VCaP (cell line): Measurements from ENCODE around the gene COL20A1.

Experiments used
- H3K27ac ChIP-seq: fragments of 450-650 bp; 2 replicates; pipeline ENCODE4 v1.5.1; 2017
- CTCF ChIP-seq: fragments of 450-650 bp; conservative IDR thresholded peaks from 2 replicates; pipeline ENCODE4 v1.5.1; 2017; ENCODE audit warnings: mild to moderate bottlenecking, moderate library complexity

COL20A1 gene

GRCh38 chr20:63309261-63310071 is 16.5 kb downstream of the COL20A1 start:
- peak; percentile 96 for TF ChIP-seq CTCF
- H3K27ac ChIP-seq = no peak overlapping the region

GRCh38 chr20:63310265-63310991 is 17.4 kb downstream of the COL20A1 start:
- H3K27ac ChIP-seq = no peak overlapping the region
- TF ChIP-seq CTCF = no peak

GRCh38 chr20:63311186-63311832 is 18.3 kb downstream of the COL20A1 start:
- no peak for TF ChIP-seq CTCF
- no peak overlapping the region for H3K27ac ChIP-seq

DNA sequence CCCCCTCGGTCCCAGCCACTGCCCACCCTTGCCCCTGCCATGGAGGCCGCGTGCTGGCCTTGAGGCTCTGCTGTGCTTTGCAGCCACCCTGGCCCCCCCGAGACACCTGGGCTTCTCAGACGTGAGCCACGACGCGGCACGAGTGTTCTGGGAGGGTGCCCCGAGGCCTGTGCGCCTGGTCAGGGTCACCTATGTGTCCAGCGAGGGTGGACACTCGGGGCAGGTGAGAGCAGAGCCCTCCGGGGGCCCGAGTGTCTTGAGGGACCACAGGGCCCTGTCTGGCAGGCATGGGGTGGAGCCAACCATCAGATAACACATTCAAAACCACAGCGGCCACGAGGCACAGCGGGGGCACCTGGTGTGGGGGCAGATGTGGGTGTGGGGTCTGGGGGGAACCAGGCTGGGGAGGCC is 18.9 kb downstream of the COL20A1 start:
- TF ChIP-seq CTCF = no peak

DNA sequence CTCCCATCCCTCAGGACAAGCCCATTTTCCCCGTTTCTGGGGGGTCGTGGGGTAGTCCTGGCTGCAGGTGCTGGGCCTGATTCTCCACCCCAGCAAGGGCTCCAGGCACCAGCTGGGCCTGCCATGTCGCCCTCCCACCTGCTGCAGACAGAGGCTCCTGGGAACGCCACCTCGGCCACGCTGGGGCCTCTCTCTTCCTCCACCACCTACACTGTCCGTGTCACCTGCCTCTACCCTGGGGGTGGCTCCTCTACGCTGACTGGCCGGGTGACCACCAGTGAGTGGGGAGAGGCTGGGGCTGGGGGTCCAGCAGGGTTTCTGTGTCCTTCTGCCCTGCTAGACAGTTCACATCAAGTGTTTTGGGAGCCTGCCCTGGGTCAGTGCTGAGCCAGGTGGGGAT is 19.3 kb downstream of the COL20A1 start:
- no peak for TF ChIP-seq CTCF
- H3K27ac ChIP-seq = no peak overlapping the region

More for the DNA sequence above, 18.9 kb downstream of the COL20A1 start:
- no peak overlapping the region for H3K27ac ChIP-seq

- H3K27ac ChIP-seq = no peak overlapping the region
- TF ChIP-seq CTCF = no peak
Observed at GRCh38 chr20:63312690-63313348, 19.8 kb downstream of the COL20A1 start.
